ENCODE measurements around the gene CRYBG3.

The CRYBG3 gene

GRCh38 chr3:97835761-97836160 is 13.9 kb downstream of the CRYBG3 start:
- H3K27ac ChIP-seq, result no peak overlapping the region
- TF ChIP-seq ZFX (IDR thresholded peaks at IDR 0.05), result no peak
- TF ChIP-seq CTCF (conservative IDR thresholded peaks at IDR 0.05), result no peak

DNA sequence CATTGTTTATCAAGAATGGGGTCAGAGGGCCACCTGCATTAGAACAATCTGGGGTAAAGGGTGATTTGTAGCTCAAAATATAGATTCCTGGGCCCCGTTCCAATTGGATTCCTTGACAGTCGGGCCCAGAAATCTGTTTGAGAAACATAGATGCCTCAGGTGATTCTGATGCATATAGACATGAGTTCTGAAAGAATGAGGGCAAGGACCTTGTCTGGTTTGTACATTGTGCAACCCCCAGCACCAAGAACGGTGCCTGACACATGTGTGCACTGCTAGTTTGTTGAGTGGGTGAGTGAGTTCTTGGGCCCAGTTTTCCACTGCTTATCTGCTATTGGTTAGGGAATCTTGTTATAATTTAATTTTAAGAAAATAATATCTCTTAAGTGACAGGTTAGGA is 16.6 kb downstream of the CRYBG3 start:
- no peak overlapping the region for H3K27ac ChIP-seq
- no peak for TF ChIP-seq ZFX (IDR thresholded peaks at IDR 0.05)
- TF ChIP-seq CTCF (conservative IDR thresholded peaks at IDR 0.05), result no peak

- TF ChIP-seq CTCF (conservative IDR thresholded peaks at IDR 0.05) (no peak), ZFX (IDR thresholded peaks at IDR 0.05) (no peak)
- no peak overlapping the region for H3K27ac ChIP-seq
Measured at GRCh38 chr3:97839944-97840343, 18.1 kb downstream of the CRYBG3 start.

DNA sequence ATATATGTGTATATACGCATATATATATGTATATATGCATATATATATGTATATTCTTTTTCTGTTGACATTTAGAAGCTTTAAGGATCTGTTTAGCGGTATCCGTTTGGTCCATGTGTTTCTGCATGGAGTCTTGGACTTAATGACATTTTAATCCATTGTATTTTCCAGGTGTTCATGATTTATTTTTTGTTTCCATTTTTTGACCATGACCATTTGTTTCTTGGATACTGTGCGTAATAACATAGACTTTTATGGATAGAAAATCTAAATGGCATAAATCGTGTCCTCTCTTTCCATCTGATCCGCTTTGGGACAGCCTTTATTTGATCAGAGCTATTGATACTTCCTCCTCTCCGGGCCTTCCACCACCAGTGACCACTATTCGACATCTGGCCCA is 19.5 kb downstream of the CRYBG3 start:
- H3K27ac ChIP-seq, result no peak overlapping the region
- TF ChIP-seq CTCF (conservative IDR thresholded peaks at IDR 0.05), result no peak
- no peak for TF ChIP-seq ZFX (IDR thresholded peaks at IDR 0.05)

- no peak overlapping the region for H3K27ac ChIP-seq
- TF ChIP-seq CTCF (conservative IDR thresholded peaks at IDR 0.05) (no peak), ZFX (IDR thresholded peaks at IDR 0.05) (no peak)
Measured at GRCh38 chr3:97841956-97842355, 20.1 kb downstream of the CRYBG3 start.

DNA sequence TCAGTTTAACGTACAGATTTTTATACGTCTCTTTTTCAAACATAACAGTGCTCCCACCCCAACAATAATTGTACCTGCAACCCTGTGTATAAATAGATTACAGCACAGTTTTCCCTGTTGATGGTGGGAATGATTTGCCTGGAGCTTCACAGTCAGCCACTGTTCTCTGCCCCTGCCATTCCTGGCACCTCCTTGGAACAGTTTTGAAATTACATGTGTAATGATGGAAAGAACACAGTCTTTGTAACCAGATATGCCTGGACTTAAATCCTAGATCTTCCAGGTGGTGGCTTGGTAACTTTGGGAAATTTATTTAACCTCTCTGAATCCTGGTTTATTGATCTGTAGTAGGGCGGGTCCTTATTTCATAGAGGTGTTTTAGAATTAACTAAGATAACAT is 27.0 kb downstream of the CRYBG3 start:
- TF ChIP-seq ZFX (IDR thresholded peaks at IDR 0.05), result no peak
- no peak for TF ChIP-seq CTCF (conservative IDR thresholded peaks at IDR 0.05)
- no peak overlapping the region for H3K27ac ChIP-seq

DNA sequence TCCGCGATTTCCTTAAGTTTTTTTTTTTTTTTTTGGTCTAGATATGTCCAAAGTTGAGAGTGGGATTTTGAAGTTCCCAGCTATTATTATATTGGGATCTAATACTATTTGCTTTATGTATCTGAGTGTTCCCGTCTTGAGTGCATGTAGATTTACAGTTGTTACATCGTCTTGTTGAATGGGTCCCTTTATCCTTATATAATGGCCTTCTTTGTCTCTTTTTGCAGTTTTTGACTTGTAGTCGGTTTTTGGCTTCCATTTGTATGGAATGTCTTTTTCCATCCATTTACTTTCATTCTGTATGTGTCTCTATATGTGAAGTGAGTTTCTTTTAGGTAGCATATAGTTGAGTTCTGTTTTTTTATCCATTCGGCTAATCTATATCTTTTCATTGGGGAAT is 35.6 kb downstream of the CRYBG3 start:
- H3K27ac ChIP-seq, result no peak overlapping the region
- TF ChIP-seq ZFX (IDR thresholded peaks at IDR 0.05) (no peak), CTCF (conservative IDR thresholded peaks at IDR 0.05) (no peak)

All from C4-2B (cell line).